Measurements from ENCODE around the gene TBC1D17.

The TBC1D17 gene

DNA sequence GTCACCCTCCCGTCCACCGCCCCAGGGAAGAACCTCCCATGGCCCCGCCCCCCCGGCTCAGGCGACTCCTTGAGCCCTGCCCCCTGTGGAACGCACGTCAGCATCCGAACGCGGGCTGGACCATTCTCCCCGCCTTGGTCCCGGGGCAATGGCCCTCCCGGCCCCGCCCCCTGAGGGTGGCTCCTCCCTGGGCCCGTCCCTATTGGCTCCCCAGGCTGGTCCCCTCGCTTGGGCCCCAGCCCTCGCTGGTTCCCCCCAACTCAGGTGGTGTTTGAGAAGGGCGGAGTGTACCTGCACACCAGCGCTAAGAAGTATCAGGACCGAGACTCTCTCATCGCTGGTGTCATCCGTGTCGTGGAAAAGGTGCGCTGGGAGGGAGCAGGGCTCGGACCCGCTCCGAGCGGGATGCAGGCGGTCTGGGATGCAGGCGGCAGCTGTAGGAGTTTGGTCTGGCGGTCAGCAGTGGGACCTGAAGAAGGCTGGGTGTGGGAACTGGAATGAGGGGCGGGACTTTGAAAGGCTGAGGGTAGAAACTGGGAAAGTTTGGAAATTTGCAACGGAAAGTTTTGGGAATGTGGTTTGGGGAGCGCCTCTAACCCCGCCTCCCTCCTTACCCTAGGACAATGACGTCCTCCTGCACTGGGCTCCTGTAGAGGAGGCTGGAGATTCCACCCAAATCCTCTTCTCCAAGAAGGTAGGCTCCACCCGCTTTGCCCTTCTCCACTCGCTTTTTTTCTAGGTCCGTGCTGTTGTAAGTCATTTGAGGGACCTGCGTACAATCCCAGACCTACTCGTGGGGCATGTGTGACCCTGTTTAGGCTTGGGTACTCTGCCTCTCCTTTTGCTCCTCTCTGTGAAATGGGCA lies 609 bp downstream of the TBC1D17 start:
- peak; percentile 96 for DNase-seq (ENCODE audit: low read depth)

GRCh38 chr19:49878744-49879070 lies 1.2 kb downstream of the TBC1D17 start:
- no peak for DNase-seq (ENCODE audit: low read depth)

DNA sequence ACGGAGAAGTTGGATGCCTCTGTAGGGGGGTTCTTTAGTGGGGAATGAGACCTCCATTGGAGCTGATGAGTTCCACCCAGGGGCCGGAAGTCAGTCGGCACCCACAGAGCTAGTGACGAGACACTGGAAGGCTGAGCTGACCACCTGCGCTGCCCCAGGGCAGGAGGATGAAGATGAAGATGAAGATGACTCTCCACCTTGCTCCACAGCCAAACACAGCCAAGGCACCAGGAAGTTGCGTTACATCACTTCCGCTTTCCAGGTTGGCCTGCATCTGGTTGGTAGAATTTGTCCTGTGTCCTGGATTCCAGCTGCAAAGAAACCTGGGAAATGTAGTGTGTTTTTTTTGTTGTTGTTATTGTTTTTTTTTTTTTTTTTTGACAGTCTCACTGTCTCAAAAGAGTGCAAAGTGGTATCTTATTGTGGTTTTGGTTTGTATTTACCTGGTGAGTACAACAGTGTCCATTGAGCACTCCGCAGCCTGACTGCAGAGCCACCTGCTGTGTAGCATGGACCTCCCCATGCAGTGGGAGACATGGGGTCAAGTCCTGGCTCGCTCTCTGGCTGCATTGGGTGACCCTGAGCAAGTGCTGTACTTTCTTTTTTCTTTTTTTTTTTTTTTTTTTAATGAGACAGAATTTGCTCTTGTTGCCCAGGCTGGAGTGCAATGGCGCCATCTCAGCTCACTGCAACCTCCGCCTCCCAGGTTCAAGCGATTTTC lies 1.9 kb downstream of the TBC1D17 start:
- DNase-seq (ENCODE audit: low read depth) = no peak

DNA sequence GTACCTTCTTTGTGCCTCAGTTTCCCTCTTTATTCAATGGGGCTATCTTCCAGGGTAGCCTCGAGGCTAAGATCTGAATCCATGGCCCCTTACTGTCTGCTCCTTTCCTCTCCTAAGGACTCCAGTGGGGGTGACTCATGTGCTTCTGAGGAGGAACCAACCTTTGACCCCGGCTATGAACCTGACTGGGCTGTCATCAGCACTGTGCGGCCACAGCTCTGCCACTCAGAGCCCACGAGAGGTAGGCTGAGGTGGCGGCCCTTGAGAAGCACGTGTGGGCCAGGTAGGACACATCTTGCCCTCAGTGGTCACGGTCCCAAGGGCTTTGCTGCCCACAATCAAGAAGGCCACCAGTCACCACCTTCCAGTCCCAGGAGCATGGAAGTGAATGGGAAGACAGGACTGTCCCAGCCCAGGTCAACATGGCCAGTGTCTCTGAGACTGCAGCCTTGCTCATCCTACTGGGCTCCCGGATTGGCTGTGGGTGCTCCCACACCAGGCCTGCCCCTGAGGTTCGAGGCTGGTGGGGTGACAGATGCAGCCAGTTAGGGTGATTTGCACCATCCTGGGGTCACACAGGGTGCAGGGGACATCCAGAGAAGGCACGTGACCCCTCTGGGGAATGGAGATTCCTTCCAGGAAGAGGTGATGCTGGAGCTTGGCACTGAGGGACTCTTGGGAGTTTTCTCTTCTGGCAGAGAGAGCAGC lies 2.8 kb downstream of the TBC1D17 start:
- no peak for DNase-seq (ENCODE audit: low read depth)

- no peak for DNase-seq (ENCODE audit: low read depth)
Measured at GRCh38 chr19:49881186-49881585, 3.7 kb downstream of the TBC1D17 start.

DNA sequence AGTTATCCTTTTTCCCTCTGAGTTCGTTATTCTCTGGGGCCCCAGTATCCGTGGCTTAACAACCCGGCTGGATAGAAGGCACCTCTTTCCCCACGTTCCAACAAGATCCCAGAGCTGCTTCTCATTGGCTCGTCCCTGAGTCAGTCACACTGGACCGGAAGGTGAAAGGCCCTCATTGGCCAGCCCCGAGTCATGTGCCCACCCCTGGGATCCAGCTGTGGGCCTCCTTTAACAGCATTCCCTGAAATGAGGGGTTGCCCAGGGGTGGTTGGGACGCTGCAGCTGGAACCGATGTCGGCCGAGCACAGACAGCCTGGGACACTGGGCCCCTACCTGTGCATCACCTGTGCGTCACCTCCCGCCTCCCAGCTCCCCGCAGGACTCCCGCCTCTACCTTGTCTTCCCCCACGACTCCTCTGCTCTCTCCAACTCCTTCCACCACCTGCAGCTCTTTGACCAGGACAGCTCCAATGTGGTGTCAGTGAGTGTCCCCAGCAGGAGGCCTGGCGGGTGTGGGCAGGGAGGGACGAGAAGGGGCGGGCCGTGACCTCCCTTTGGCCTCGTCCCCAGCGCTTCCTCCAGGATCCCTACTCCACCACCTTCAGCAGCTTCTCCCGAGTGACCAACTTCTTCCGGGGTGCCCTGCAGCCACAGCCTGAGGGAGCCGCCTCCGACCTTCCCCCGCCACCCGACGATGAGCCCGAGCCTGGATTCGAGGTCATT lies 4.3 kb downstream of the TBC1D17 start:
- DNase-seq (ENCODE audit: low read depth) = no peak

DNA sequence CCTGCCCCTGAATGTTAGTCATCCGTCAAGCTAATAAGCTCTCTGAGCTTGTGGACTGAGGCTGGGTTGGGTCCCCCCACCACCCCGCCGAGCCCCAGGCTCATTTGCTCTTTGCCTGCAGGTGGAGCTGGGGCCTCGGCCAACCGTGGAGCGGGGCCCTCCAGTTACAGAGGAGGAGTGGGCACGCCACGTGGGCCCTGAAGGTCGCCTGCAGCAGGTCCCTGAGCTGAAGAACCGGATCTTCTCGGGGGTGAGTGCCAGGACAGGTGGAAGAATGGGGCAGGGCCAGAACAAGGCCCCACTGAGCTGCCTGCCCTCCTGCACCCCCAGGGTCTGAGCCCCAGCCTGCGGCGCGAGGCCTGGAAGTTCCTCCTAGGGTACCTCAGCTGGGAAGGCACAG lies 5.1 kb downstream of the TBC1D17 start:
- no peak for DNase-seq (ENCODE audit: low read depth)

DNA sequence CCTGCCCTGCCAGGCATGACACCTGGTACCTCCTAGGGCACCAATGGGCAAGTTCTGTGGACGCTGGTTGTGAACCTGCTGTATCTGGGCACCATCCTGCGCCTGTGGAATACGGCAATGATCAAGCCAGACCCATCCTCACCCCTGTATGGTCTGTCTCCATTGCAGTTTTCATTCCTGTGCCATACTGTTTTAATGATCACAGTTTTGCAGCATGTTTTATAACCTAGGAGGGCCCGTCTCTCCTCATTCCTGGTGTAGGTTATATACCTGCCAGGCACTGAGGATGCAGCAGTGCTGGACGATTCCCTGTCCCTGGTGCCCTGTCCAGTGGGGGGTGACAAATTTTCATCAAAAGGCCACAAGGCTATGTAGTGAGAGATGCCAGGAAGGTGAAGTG lies 5.6 kb downstream of the TBC1D17 start:
- DNase-seq (ENCODE audit: low read depth) = no peak

GRCh38 chr19:49884109-49884508 lies 6.6 kb downstream of the TBC1D17 start:
- DNase-seq (ENCODE audit: low read depth) = no peak

- no peak for DNase-seq (ENCODE audit: low read depth)
Measured at GRCh38 chr19:49884760-49885159, 7.3 kb downstream of the TBC1D17 start.

DNA sequence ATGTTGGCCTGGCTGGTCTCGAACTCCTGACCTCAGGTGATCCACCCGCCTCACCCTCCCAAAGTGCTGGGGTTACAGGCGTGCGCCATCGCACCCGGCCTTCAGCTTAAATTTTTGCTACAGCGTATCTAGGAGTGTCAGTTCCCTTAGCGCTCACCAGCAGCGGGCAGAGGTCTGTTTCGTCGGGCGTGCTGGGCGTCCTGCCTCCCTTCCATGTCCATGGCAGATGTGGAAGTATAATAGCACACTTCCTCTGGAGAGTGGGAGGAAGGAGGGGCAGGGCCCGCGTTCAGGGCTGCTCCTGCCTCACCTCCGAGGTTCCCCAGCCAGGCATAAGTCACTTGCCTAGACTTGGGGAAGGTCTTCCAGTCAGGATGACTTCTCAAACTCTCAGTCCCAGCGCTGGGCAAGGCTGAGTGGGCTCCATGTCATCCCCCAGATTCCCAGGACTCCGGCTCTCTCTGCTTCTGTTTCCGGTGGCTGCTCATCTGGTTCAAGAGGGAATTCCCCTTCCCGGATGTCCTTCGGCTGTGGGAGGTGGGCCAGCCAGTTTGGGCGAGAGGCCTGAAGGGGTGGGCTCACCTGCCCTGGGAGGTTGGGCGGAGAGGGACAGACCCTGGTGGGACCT lies 9.6 kb downstream of the TBC1D17 start:
- DNase-seq (ENCODE audit: low read depth) = no peak

GRCh38 chr19:49887665-49888509 lies 10.4 kb downstream of the TBC1D17 start:
- no peak for DNase-seq (ENCODE audit: low read depth)

- no peak for DNase-seq (ENCODE audit: low read depth)
Measured at GRCh38 chr19:49888510-49888824, 11.0 kb downstream of the TBC1D17 start.

DNA sequence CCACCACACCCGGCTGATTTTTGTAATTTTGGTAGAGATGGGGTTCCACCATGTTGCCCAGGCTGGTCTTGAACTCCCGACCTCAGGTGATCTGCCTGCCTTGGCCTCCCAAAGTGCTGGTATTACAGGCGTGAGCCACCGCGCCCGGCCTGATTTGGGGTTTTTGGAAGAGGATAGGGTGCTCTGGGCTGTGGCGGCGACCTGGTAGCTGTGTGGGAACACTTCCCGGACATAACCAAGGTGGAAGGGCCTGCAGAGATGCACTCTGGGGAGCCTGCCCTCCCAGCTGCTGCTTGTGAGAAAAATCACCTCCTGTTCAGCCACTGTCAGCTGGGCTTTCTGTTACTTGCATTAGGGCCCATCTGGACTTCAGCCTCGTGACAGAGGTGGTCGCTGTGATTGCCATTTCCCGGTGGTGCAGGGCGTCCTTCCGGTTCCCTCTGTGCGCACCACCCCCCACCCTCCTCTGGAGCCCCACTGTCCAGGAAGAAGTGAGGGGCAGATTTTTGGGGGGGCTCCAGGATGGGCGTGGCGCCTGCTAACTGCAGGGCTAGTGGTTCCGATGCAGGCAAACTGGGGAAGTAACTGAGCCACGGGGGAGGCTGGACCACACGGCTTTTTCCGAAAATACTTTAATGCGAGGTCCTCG lies 11.7 kb downstream of the TBC1D17 start:
- no peak for DNase-seq (ENCODE audit: low read depth)

- peak; percentile 43 for DNase-seq (ENCODE audit: low read depth)
Measured at GRCh38 chr19:49889687-49890348, 12.3 kb downstream of the TBC1D17 start.

- DNase-seq (ENCODE audit: low read depth) = no peak
Measured at GRCh38 chr19:49890349-49891311, 13.1 kb downstream of the TBC1D17 start.

- no peak for DNase-seq (ENCODE audit: low read depth)
Measured at GRCh38 chr19:49891393-49891792, 13.9 kb downstream of the TBC1D17 start.

- no peak for DNase-seq (ENCODE audit: low read depth)
Measured at GRCh38 chr19:49892716-49893115, 15.2 kb downstream of the TBC1D17 start.

All from fibroblast of the conjunctiva (primary cell).